ENCODE data around the gene EPHA4.

The EPHA4 gene

DNA sequence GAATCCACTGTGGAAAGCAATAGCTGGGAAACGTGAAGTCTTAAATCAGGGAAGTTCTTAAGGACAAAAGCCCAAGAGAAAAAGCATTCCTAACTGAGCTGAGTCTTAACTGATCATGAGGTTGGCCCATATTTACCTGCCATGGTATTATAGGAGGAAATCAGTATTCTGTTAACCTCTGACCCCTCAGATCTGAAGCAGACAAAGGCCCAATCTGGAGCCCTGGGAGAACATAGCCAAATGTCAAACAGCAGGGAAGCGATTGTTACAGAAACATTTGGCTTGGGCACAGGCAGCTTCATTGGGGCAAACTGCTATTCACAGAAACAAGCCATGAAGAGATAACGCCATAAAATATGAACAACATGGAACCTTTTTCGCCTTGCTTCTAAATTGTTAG, 18.8 kb downstream of the EPHA4 start:
- no peaks in the 10 kb centered on the region for H3K36me3 ChIP-seq
- peaks cover 0 to 16% (median 4%) of the 10 kb centered on the region in 4 donors for H3K4me1 ChIP-seq
- H3K9me3 ChIP-seq = no peaks in the 10 kb centered on the region
- no peak for DNase-seq
- H3K27me3 ChIP-seq = no peaks in the 10 kb centered on the region
- intact Hi-C loops (cut with DNase I; ENCODE audit: low total_unique reads) = no loop called here
- TF ChIP-seq, protein P1, sequence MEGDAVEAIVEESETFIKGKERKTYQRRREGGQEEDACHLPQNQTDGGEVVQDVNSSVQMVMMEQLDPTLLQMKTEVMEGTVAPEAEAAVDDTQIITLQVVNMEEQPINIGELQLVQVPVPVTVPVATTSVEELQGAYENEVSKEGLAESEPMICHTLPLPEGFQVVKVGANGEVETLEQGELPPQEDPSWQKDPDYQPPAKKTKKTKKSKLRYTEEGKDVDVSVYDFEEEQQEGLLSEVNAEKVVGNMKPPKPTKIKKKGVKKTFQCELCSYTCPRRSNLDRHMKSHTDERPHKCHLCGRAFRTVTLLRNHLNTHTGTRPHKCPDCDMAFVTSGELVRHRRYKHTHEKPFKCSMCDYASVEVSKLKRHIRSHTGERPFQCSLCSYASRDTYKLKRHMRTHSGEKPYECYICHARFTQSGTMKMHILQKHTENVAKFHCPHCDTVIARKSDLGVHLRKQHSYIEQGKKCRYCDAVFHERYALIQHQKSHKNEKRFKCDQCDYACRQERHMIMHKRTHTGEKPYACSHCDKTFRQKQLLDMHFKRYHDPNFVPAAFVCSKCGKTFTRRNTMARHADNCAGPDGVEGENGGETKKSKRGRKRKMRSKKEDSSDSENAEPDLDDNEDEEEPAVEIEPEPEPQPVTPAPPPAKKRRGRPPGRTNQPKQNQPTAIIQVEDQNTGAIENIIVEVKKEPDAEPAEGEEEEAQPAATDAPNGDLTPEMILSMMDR (IDR thresholded peaks at IDR 0.05) = no peak
- no peak overlapping the region for H3K27ac ChIP-seq
- H3K4me3 ChIP-seq = no peak overlapping the region

- H3K27me3 ChIP-seq = no peaks in the 10 kb centered on the region
- H3K4me3 ChIP-seq = no peak overlapping the region
- no peak overlapping the region for H3K27ac ChIP-seq
- H3K36me3 ChIP-seq = no peaks in the 10 kb centered on the region
- peaks cover 0 to 16% (median 4%) of the 10 kb centered on the region in 4 donors for H3K4me1 ChIP-seq
- TF ChIP-seq, protein P1 (IDR thresholded peaks at IDR 0.05) = no peak
- no peak for DNase-seq
- no peaks in the 10 kb centered on the region for H3K9me3 ChIP-seq
- intact Hi-C loops (cut with DNase I; ENCODE audit: low total_unique reads) = no loop called here
These were observed 19.8 kb downstream of the EPHA4 start for GRCh38 chr2:221552291-221552690.

DNA sequence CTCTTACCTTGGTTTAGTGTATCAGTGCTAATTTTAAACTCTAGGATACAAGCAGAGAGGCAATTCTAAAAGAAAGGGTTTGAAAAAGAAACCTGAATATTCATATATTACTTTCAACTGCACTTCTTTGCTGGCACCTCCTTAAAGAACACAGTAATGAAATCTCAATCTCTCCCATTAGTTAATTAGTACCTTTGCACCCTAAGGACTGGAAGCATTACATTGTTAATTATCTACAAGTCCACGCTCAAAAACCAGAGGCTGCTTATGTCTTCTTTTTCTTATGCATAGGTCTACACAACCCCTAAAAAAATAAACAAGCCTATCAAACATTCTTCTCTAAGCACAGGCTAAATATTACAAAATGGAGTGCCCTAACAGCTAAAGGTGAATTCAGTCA, 20.2 kb downstream of the EPHA4 start:
- Histone ChIP-seq H3K4me3 (no peak overlapping the region), H3K36me3 (no peaks in the 10 kb centered on the region), H3K4me1 (peaks cover 0 to 16% (median 4%) of the 10 kb centered on the region in 4 donors), H3K9me3 (no peaks in the 10 kb centered on the region), H3K27me3 (no peaks in the 10 kb centered on the region), H3K27ac (no peak overlapping the region)
- intact Hi-C loops (cut with DNase I; ENCODE audit: low total_unique reads) = no loop called here
- no peak for DNase-seq
- TF ChIP-seq, protein P1 (IDR thresholded peaks at IDR 0.05) = no peak

DNA sequence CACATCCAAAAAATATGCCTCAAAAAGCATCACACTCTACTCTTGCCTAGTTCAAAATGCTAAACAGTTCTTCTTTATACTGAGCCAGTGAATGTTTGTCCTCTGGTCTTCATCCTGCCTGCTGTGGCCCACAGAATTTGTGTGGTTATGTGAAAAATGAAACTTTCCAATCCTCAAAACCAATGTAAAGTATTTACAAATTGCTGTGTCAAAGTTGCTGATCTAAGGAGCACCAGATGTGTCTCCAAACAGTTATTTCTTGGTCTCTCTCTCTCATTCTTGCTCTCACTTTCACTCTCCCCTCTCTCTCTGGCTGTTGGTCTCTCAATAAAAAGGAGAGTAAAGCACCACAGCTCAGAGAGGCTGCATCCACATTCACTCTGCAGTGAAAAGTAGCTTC, 23.0 kb downstream of the EPHA4 start:
- no peaks in the 10 kb centered on the region for H3K27me3 ChIP-seq
- intact Hi-C loops (cut with DNase I; ENCODE audit: low total_unique reads) = no loop called here
- no peak for DNase-seq
- TF ChIP-seq, protein P1 (IDR thresholded peaks at IDR 0.05) = no peak
- H3K9me3 ChIP-seq = no peaks in the 10 kb centered on the region
- H3K27ac ChIP-seq = no peak overlapping the region
- no peaks in the 10 kb centered on the region for H3K36me3 ChIP-seq
- H3K4me1 ChIP-seq = no peaks in the 10 kb centered on the region
- no peak overlapping the region for H3K4me3 ChIP-seq

DNA sequence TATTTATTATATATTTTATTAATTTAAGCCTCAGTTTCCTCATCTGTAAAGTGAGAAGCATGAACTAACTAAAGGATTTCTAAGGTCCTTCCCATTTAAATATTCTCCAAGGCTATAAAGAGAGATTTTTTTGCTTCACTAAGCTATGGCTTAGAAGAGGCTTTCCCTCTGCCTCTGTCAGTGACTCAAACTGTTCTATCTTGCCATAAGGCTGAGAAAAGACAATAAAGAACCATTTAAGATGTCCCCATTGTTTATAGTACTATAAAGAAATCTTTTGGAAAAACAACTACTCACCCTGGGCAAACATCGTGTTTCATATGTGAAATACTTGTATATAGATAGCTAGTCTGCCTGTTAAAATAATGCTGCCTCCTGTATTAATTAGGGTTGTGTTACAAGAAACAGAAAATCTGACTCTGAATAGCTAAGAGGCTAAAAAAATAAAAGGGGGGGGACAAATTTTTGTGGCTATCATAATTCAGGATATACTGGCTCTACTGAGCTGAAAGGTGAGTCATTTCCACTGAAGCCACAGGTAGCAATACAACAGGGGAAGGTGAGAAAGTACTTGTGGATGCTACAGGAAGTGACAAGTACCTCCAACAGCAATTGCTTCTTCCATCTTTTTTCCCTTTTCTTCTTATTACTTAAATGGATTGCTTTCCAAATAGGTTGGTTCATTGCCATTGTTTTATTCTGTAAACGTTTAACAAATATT, 25.4 kb downstream of the EPHA4 start:
- Histone ChIP-seq H3K4me1 (no peaks in the 10 kb centered on the region), H3K27ac (no peak overlapping the region), H3K4me3 (no peak overlapping the region), H3K36me3 (no peaks in the 10 kb centered on the region), H3K9me3 (no peaks in the 10 kb centered on the region), H3K27me3 (no peaks in the 10 kb centered on the region)
- intact Hi-C loops (cut with DNase I; ENCODE audit: low total_unique reads) = no loop called here
- DNase-seq = no peak
- TF ChIP-seq, protein P1 (IDR thresholded peaks at IDR 0.05) = no peak
